NCI-H446 treated with DMSO at 0.1 percent for 48 hours (cell line): Measurements from ENCODE around the gene SEMA3F.

Source experiments
- DNase-seq: peaks from one replicate; lab custom pipeline; 2025; lab: John Stamatoyannopoulos, UW

SEMA3F gene

GRCh38 chr3:50235716-50236483 lies 80.8 kb downstream of the SEMA3F start, which contains the start of gene GNAI2:
TSS of gene GNAI2 (plus strand) at chr3:50236204. CDS start at chr3:50236336, 132 bp downstream.
- DNase-seq: peak; percentile 88

DNA sequence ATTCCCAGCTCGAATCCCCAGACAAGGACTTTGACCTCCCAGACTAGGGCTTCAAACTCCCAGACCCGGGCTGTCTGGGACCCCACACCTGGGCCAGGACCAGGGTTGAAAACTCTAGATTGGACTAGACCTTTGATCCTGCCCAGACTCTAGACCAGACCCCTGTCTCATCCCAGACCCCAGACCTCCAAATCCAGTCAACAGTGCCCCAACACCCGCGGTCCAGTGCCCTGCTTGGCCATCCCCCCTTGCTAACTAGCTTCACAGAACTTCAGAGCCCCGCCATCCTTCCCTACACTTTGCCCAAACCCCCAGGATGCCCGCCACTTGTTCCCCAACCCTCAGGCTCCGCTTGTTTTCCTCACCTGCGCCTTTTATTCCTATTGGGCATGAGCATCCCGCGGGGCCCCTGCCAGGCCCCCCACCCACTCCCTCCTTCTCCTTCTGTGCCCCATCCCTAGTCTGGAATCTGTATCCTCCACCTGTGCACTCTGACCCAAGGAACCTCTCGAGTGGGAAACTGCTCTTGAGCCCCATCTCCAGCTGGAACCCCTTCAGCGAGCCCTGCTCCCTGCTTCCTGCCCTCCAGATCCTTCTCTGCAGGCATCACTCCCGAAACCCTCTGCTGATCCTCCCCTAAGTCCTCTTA lies 81.5 kb downstream of the SEMA3F start:
- DNase-seq: no peak

- DNase-seq: no peak
These were observed 82.1 kb downstream of the SEMA3F start for GRCh38 chr3:50237133-50237651.

DNA sequence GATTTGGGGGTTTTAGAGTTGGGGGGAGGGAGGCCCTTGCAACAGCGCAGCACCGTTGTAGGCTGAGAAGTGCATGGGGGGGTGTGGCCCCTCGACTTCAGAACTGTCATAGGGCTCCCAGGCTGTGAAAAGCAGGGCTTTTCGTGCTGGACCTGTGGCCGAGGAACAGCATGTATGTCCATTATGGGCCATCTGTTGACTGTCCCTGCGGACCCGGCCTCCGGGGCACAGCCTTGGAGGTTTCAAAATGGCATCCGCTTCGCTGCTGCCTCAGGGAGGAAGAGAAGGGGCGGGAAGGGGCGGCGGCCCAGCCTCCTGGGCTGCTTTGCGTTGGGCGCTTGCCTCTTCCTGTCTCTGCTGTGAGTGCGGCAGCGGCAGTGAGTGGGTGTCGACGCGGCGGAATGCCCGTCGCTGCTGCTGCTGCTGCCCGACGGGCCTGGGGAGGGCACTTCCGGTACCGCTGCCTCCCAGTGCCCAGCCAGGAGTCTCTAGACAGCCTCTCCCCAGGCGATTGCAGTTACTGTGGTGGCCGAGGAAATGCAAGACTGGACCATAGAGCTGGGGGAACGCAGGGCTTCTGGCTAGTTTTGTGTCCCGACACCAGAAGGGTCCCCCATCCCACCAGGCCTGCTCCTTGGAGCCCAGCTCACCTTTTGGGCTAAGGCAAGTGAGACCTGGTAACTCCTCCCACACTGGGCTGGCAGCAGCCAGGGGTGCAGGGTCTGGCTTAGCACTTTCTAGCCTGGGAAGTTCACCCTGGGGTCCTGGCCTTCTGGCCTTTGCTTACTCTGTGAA lies 82.8 kb downstream of the SEMA3F start:
- DNase-seq: no peak

DNA sequence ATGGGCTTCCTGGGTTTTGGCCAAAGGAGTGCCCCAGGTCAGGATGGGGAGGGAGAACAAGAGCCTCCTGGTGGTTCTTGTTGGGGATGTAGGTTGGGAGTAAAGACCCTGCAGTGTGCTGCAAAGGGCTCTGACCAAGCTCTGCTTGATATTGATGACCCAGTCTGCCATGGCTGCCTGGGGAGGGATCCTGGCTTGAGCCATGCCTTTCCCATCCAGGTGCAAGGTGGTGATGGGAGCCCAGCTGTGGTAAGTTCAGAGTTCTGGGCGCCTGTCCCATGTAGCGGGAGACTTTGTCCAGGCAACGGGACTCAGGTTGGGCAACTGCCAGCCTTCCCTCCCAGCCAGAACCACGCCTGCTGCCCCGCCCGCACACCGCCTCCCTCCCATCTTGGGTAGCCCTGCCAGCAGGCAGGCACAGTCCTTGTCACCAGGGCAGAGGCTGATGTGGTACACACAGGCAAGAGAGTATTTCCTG lies 83.5 kb downstream of the SEMA3F start:
- DNase-seq: no peak
